Caki2 (cell line): ENCODE results near the gene RPUSD3. TPM values are rescaled to one million over a fixed set of nuclear protein-coding genes. Genes with fewer than 3 reads are reported as not detected.
"Not testable (repeated sequence)": the region's sequence is repeated elsewhere in the genome, so short reads cannot be mapped to it uniquely, and the experiment has no call there.

Experiments used
- DNase-seq: peaks from one replicate; pipeline ENCODE4 v3.0.0-alpha.2; 2015; ENCODE audit warnings: low read depth
- in situ Hi-C: cut with HindIII; loops from 2 replicates; pipeline ENCODE4 v1.10.0; 2016; ENCODE audit warnings: low sequenced_read_pairs, low pct_unique_long_range_greater_than_20kb, mixed read lengths
- total RNA-seq: library from RNA; depleted of rRNA; stranded (reverse); fragments of >200 nt; shearing (Covaris generic); gene quantifications from 2 replicates; pipeline ENCODE4 v1.2.3, GENCODE V29; 2014; ENCODE audit warnings: low replicate concordance

RPUSD3 gene
- total RNA-seq, 1 experiment from 2014 or later = 43.5 TPM

DNA sequence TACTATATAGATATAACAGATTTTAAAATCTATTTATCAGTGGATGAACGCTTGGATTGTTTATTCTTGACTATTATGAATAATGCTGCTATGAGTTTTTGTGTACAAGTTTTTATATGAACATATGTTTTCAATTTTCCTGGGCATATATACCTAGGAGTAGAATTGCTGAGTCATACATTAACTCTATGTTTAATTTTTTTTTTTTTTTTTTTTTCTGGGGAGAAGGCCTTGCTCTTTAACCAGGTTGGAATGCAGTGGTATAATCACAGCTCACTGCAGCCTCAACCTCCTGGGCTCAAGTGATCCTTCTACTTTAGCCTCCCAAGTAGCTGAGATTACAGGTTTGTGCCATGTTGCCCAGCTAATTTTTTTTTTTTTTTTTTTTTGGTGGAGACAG lies 27.2 kb upstream of the RPUSD3 start:
- peak; percentile 34 for DNase-seq
- in situ Hi-C loops = no loop called here

DNA sequence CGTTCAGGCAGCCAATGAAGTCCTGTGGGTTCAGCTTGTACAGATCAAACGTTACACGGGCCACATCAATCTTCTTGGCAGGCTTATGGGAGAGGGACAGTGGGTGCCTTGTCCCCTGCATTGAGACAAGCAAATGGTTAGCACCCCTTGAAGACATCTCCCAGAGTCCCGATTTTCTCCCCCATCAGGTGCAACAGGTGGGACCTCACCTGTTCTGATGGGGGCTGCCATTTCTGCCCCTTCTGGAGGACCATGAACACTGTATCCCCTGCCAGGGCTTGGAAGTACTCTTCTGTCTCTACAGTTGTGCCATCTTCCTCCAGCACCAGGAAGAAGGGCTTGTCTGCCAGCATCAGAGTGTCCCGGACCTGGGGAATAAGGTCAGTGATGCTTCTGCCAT lies 26.1 kb upstream of the RPUSD3 start:
- DNase-seq = no peak
- in situ Hi-C loops = no loop called here

DNA sequence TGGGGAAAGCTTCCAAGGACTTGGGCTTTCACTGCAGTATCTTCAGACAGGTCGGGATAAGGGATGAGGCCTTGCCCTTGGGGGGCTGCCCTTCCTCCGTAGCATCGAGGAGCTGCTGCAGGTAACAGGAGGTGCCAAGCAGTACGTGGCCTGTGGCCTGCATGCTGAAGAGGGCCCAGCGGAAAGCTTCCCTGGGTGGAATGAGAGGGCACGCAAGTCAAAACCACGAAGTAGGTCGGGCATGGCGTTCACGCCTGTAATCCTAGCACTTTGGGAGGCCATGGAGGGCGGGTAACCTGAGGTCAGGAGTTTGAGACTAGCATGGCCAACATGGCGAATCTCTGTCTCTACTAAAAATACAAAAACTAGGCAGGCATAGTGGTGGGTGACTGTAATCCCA lies 23.3 kb upstream of the RPUSD3 start:
- no peak for DNase-seq

DNA sequence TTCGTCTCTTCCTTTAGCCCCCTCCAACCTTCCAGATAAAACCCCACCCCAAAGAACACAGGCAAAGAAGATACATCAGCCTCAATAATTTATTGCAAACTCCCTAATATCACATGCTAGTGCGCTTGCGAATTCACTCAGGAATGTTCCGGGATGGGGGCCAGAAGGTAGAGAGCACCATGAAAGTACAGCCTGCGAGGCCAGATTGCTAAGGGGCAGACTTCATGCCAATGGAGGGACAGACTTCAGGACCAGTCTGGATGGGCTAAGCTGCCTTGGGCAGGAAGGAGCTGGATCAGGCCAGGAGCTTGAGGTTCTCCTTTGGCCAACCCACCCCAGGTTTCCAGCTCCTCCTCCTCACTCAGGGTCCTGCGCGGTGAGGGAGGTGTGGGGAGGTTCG lies 22.8 kb upstream of the RPUSD3 start:
- no peak for DNase-seq
- in situ Hi-C loops = no loop called here

More for the DNA sequence above, 23.3 kb upstream of the RPUSD3 start:
- in situ Hi-C loops = no loop called here

DNA sequence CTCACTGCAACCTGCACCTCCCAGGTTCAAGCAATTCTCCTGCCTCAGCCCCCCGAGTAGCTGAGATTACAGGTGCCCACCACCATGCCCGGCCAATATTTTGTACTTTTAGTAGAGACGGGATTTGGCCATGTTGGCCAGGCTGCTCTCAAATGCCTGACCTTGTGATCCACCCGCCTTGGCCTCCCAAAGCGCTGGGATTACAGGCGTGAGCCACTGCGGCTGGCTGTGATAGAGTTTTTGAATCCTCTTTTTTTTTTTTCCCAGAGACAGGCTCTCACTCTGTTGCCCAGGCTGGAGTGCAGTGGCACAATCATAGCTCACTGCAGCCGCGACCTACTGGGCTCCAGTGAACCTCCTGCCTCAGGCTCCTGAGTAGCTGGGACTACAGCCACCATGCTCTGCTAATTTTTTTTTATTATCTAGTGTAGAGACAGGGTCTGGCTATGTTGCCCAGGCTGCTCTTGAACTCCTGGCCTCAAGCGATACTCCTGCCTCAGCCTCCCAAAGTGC lies 21.4 kb upstream of the RPUSD3 start:
- in situ Hi-C loops, DNase-seq: not testable (repeated sequence)

DNA sequence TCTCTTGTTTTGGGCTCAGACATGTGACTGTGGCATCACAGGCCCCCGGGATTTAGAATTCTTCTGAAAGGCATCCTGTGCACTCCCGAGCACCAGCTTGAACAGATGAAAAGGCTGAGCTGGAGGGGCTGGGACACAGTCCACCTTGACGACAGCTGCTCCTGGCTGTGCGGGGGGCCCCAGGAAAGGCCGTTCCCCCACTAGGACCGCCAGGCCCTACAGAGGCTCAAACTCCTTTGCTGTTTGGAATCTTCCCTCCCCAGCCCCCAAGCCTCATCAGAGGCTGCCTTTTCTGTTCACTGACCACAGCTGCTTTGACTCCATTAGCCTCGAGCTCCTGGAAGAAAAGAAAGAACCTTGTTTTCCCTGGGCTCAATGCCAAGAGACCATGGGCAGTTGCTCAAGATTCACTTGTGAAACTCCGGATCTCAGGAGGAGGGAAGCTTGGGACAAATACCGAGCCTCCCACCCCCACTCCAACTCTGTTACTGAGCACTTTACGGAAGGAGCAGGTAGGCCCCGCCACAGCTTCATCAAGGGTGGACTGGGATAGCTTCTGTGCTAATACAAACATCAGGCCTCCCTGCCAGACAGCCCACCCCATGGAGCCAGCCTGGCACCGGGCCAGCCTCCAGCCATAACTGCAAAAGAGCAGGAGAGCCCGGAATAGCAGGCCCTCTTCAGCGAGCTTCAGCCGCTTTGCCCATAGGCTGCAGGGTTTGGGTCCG lies 20.6 kb upstream of the RPUSD3 start:
- in situ Hi-C loops = no loop called here

DNA sequence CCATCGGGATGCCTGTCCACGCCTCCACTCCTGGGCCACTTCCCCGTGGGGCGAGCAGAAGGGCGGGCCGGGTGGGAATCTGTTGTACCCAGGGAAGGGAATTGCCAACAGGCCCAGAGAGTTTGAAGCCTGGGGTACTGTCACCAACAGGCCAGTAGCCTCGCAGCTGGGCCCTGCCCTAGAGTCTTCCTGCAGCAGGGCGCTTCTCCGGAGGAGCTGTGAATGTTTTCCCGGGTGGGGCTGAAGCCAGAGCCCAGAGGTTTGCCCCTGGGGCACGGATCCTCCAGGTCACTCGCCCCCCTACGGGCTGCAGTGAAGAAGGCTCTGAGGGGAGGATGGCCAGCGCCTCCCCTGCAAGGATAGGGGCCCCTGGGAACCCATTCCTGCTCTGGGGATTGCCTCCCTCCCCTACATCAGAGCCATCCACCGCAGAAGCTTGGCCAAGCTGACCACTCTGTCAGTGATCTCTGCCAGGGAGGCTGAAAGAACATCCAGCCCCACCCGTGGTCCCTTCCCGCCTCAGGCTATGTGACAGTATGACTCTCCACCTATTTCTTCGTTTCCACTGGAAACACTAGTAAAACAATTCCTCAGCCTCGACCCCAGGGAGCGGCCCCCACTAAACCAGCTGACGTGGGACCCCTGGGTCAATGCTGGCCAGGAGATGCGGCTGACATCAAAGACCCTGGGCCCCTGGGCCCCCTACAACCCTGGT lies 19.4 kb upstream of the RPUSD3 start:
- in situ Hi-C loops = no loop called here
- DNase-seq = no peak

More for the DNA sequence above, 20.6 kb upstream of the RPUSD3 start:
- peak; percentile 8 for DNase-seq

DNA sequence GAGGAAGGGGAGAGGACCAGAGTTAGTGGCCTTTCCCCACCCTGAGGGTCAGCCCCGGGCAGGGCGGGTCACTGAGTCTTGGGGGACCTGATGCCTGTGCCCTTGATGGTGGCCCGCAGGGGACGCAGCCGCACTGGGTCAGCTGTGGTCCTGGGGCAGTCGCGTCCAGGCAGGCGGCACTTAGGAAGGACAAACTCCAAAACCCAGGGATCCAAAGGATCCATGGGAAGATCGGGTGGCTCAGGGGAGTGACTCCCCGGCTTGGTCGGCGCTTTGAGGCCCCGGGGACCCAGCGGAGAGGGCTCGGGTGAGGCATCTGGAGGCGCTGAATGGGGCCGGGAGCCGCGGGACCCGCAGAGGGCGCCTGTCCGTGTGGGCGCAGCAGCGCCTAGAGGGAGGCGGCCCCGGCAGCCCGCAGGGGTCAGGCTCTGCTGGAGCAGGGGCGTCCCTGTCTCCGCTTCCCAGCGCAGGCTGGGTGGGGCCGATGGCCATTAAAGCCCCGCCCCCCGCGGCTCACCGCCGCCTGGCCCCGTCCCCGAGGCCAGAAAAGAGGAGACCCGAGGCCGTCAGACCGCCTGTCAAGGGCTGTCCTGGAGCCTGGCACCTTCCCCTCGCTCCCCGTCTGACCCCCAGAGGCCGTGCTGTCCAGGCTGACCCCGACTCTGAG lies 18.7 kb upstream of the RPUSD3 start:
- no peak for DNase-seq
- in situ Hi-C loops = no loop called here

DNA sequence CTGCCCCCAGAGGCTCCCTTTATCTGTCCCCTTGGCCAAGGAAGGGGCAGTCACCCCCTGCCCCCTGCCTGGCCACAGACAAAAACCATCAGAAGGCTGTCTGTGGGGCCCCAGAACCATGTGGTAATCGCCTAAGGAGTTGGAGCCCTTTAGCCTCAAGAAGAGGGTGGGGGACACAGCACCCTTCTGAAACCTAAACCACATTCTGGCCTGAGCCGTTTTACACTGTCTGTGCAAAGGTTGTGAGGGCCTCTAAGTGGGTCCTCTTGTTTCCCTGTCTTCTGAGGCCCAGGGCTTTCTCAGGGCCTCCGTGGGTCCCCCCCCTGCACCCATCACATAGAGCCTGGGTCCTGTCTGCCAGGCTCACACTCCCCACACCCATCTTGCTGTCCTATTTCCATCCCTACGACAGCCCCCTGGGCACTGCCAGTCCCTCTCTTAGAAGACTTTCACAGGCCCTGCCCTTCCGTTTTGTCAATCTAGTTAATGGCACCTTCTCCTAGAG lies 17.9 kb upstream of the RPUSD3 start:
- DNase-seq = no peak
- in situ Hi-C loops = no loop called here

DNA sequence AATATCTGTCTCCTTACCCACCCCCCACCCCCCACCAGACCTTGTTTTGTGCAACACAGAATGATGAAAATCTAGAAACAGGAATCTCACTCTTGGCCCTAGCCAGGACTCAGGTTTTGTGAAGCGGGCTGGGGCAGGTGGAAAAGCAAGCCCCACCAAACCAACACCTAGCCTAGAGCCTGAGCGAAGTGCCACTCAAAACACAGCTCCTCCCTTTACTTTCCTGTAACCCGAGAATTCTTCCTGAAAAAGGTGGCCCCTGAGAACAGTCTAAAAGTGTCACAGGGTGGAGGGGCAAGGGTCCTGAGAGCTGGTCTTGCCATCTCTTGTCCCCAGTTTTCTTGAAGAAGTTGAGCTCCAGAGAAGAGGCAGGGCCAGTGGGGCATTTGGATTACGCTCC lies 17.4 kb upstream of the RPUSD3 start:
- DNase-seq = no peak
- in situ Hi-C loops = no loop called here

DNA sequence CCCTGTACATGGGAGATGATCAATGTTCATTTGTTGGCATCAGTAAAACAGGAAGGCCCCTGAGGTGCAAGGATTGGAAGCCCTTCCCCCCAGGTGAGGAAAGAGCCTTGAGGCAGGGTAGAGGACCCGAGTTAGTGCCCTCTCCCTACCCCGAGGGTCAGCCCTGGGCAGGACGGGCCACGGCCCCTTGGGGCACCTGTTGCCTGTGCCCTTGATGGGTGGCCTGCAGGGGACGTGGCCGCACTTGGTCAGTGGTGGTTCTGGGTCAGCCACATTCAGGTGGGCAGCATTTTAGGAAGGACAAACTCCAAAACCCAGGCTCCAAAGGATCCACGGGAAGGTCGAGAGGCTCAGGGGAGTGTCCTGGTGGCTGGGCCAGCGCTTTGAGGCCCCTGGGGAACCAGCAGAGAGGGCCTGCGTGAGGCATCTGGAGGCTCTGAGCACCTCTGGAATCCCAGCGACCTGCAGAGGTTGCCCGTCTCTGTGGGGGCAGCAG lies 15.8 kb upstream of the RPUSD3 start:
- no peak for DNase-seq
- in situ Hi-C loops = no loop called here

DNA sequence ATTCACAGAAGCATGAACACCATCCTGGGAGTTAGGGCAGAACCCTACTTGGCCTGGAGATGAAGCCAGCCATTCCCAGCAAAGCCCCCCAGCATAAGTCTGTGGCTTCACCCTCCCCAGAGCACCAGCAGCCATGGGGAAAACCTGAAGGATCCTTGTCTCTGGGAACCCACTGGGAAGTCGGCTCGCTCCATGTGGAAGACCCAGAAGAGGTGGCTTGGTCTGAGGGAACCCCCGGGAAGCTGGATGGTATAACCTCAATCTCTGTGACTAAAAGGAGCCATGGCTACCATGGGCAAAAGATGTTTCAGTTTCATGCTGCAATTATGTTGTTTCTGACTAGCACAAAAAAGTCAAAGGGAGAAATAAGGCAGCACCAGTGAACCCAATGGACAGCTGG lies 11.8 kb upstream of the RPUSD3 start:
- DNase-seq = no peak
- in situ Hi-C loops = no loop called here

DNA sequence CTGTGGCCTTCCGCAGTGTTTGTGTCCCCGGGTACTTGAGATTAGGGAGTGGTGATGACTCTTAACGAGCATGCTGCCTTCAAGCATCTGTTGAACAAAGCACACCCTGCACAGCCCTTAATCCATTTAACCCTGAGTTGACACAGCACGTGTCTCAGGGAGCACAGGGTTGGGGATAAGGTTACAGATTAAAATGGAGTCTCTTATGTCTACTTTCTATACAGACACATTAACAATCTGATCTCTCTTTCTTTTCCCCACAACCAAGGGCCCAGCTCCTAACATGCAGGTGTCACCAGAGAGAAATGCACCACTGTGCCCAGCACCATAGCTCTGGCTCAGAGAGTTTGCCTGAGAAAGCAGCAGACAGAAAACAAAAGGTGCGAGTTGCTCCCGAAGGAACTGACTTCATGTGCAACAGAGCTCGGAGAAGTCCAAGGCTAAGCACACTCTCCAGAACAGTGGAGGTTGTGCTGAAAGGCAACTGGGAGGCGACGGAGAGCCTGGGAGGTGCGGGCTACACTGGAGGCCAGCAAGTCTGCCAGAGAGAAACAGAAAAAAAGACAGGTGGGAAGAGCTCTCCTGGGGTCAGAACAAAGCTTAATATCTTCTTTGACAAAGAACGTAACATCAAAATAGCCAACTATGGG lies 10.6 kb upstream of the RPUSD3 start:
- DNase-seq, in situ Hi-C loops: not testable (repeated sequence)

DNA sequence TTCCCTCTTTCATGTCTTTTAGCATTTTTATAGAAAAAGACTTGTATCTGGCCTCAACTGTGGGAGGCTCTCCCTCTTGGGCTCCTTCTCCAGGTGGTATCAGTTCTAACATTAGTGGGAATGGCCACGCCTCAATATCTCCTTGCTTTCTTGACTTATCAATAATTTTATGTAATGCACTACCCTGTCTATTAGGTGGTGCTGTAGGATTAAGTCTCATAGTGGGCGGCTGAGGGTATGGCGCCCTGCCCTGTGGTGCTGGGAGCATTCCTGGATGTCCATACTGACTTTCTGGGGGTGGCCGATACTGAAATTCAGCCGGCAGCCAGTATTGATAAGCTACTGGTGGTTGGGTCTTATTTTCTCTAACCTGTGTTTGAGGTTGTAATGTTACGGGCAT lies 8.7 kb upstream of the RPUSD3 start:
- DNase-seq = no peak
- in situ Hi-C loops = no loop called here

DNA sequence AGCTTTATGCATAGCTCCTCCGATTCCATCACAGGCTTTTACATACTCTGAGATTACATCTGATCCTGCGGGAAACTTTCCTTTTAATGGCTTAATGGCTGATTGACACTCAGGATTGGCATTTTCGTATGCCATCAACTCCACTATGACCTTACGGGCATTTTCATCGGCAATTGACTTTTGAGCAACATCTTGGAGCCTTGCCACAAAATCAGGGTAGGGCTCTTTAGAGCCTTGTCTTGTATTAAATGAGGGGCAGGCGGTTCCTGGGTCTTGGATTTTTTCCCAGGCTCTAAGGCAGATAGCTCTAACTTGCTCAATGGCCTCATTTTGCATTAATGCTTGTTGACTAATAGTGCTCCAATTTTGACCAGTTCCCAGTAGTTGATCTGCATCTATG lies 8.1 kb upstream of the RPUSD3 start:
- DNase-seq, in situ Hi-C loops: not testable (repeated sequence)

DNA sequence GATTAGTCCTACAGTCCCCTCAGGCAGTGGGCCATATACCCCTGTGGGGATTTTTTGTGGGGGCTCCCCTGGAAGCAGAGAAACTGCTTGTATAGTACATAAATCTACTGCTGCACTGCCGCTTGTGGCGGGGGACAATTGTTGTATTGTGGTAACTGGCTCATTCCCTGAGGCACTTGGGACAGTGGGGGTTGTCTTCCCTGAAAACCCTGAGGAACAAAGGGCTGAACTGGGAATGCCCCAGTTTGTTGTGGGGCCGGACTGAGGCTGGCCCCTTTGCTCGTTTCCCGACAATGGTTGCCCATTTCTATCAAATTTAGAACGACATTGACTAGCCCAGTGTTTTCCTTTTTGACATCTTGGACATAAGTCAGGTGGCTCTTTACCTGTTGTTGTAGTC lies 7.6 kb upstream of the RPUSD3 start:
- in situ Hi-C loops, DNase-seq: not testable (repeated sequence)

DNA sequence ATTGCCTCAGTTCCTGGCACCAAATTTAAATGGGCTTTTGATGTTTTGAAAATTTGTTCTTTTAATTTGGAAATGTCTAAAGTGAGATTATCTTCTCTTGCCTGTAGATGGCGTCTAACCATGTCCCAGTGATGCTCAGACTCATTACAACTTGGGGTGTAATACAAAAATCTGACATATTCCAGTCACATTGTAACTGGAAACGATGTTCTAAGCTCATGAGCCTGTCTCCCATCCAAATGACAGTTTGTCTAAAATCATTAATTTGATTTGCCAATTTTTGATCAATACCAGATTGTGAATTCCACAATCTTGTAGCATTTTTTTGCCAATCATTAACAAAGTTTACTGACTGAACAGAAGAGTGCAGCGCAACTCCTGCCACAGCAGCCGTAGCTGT lies 5.1 kb upstream of the RPUSD3 start:
- DNase-seq = peak; percentile 22
- in situ Hi-C loops = not testable (repeated sequence)

DNA sequence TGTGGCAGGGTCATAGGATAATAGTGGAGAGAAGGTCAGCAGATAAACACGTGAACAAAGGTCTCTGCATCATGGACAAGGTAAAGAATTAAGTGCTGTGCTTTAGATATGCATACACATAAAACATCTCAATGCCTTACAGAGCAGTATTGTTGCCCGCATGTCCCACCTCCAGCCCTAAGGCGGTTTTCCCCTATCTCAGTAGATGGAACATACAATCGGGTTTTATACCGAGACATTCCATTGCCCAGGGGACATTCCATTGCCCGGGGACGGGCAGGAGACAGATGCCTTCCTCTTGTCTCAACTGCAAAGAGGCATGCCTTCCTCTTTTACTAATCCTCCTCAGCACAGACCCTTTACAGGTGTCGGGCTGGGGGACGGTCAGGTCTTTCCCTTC lies 4.1 kb upstream of the RPUSD3 start:
- DNase-seq, in situ Hi-C loops: not testable (repeated sequence)
